Measurements from ENCODE around the gene PDE5A.

Gene PDE5A

DNA sequence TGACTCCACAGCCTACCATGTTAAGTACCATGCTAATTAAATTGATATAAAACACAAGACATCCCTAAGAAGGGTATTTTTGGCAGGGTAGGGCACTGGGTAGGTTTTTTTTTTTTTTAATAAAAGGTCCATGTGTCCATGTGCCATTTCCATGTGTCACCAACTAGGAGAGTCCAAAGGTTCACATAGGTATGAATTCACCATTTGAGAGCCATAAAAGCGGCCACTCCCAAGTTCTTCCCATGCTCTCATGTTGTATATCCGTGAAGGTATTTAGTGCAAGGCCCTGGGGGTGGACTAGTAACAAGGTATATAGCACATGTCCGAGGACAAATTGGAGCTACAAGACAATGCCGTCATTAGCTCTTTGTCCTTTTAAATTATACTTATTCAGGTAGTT lies 107.3 kb downstream of the PDE5A start:
- DNase-seq = no peak
- H3K4me2 ChIP-seq (ENCODE audit: low read length) = no peak overlapping the region
- no peak overlapping the region for H3K4ac ChIP-seq (ENCODE audit: low read depth, low read length)
- WGBS (ENCODE audit: extremely low coverage, insufficient coverage, low lambda C conversion rate) = no CpG with 5 or more reads among the region's 4 CpGs
- H2BK15ac ChIP-seq (replicated peaks; ENCODE audit: low read depth) = no peak overlapping the region
- H3K27ac ChIP-seq (ENCODE audit: low read depth, low read length) = no peak overlapping the region
- H3K79me1 ChIP-seq (ENCODE audit: low read length) = no peaks in the 10 kb centered on the region
- no peaks in the 10 kb centered on the region for H3K27me3 ChIP-seq (ENCODE audit: insufficient read depth, low read length, poor library complexity)
- no peak overlapping the region for H4K8ac ChIP-seq (ENCODE audit: low read depth, low read length)
- no peak overlapping the region for H4K5ac ChIP-seq (ENCODE audit: low read length)
- no peak overlapping the region for H3K23ac ChIP-seq (ENCODE audit: low read length)
- no peak overlapping the region for H2AK5ac ChIP-seq (ENCODE audit: low read length)
- H2BK5ac ChIP-seq (ENCODE audit: low read length) = no peak overlapping the region
- no peaks in the 10 kb centered on the region for H3K4me1 ChIP-seq (ENCODE audit: control insufficient read depth, low read depth, low read length)
- no peaks in the 10 kb centered on the region for H3K79me2 ChIP-seq (ENCODE audit: control insufficient read depth, insufficient read depth, low read length)
- no peak overlapping the region for H3K9ac ChIP-seq (ENCODE audit: low read length)
- no peak overlapping the region for H2BK120ac ChIP-seq (ENCODE audit: low read depth, low read length)
- no peak overlapping the region for H3K56ac ChIP-seq (ENCODE audit: low read length)
- H3K18ac ChIP-seq (ENCODE audit: low read length) = no peak overlapping the region
- no peak overlapping the region for H3K4me3 ChIP-seq (ENCODE audit: low read length)
- H3K36me3 ChIP-seq (ENCODE audit: control insufficient read depth, insufficient read depth, low read length) = no peaks in the 10 kb centered on the region

- Histone ChIP-seq H2BK5ac (ENCODE audit: low read length) (no peak overlapping the region), H3K23ac (ENCODE audit: low read length) (no peak overlapping the region), H2AK5ac (ENCODE audit: low read length) (no peak overlapping the region), H3K9ac (ENCODE audit: low read length) (no peak overlapping the region), H3K4me3 (ENCODE audit: low read length) (no peak overlapping the region), H3K56ac (ENCODE audit: low read length) (no peak overlapping the region), H3K18ac (ENCODE audit: low read length) (no peak overlapping the region), H3K27me3 (ENCODE audit: insufficient read depth, low read length, poor library complexity) (no peaks in the 10 kb centered on the region), H2BK120ac (ENCODE audit: low read depth, low read length) (no peak overlapping the region), H3K4me2 (ENCODE audit: low read length) (no peak overlapping the region), H3K4ac (ENCODE audit: low read depth, low read length) (no peak overlapping the region), H3K79me2 (ENCODE audit: control insufficient read depth, insufficient read depth, low read length) (no peaks in the 10 kb centered on the region), H3K79me1 (ENCODE audit: low read length) (no peaks in the 10 kb centered on the region), H4K5ac (ENCODE audit: low read length) (no peak overlapping the region), H2BK15ac (replicated peaks; ENCODE audit: low read depth) (no peak overlapping the region), H3K36me3 (ENCODE audit: control insufficient read depth, insufficient read depth, low read length) (no peaks in the 10 kb centered on the region), H3K4me1 (ENCODE audit: control insufficient read depth, low read depth, low read length) (no peaks in the 10 kb centered on the region), H3K27ac (ENCODE audit: low read depth, low read length) (no peak overlapping the region), H4K8ac (ENCODE audit: low read depth, low read length) (no peak overlapping the region)
- no peak for DNase-seq
- no CpG with 5 or more reads among the region's 3 CpGs for WGBS (ENCODE audit: extremely low coverage, insufficient coverage, low lambda C conversion rate)
Measured at GRCh38 chr4:119518915-119519410, 109.6 kb downstream of the PDE5A start.

DNA sequence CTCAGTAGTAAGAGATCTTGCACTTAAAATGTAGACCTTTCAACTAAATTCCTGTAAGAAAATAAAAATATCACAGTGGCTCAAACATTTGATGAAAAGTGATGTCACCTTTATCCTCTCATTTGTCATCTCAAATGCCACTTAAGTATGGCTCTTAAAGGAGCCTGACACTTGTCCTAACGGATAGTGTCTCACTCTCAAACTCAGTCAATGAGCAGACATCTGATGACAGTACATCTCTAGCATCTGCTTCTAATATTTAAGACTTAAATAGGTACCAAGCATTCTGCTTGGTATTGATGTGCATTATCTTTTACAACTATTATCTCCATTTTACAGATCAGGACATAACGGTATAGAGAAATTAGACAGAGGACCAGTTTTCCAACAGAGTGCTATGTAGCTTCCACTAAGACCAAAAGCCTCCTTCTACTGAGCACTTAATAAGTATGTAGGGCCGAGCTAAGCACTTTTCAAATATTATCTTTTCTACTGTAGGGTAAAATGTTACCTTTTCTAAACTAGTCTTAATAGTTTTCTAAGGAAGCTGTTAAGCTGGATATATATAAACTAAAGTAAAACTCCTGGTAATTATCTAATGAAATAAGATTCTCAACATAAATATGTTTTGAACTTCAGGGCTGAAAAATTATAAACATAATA lies 110.2 kb downstream of the PDE5A start:
- Histone ChIP-seq H3K79me1 (ENCODE audit: low read length) (no peaks in the 10 kb centered on the region), H3K18ac (ENCODE audit: low read length) (no peak overlapping the region), H2BK120ac (ENCODE audit: low read depth, low read length) (no peak overlapping the region), H3K27me3 (ENCODE audit: insufficient read depth, low read length, poor library complexity) (no peaks in the 10 kb centered on the region), H3K56ac (ENCODE audit: low read length) (no peak overlapping the region), H3K4me2 (ENCODE audit: low read length) (no peak overlapping the region), H3K4me3 (ENCODE audit: low read length) (no peak overlapping the region), H3K9ac (ENCODE audit: low read length) (no peak overlapping the region), H2AK5ac (ENCODE audit: low read length) (no peak overlapping the region), H2BK15ac (replicated peaks; ENCODE audit: low read depth) (no peak overlapping the region), H3K4ac (ENCODE audit: low read depth, low read length) (no peak overlapping the region), H2BK5ac (ENCODE audit: low read length) (no peak overlapping the region), H3K23ac (ENCODE audit: low read length) (no peak overlapping the region), H4K5ac (ENCODE audit: low read length) (no peak overlapping the region), H3K4me1 (ENCODE audit: control insufficient read depth, low read depth, low read length) (no peaks in the 10 kb centered on the region), H3K27ac (ENCODE audit: low read depth, low read length) (no peak overlapping the region), H3K79me2 (ENCODE audit: control insufficient read depth, insufficient read depth, low read length) (no peaks in the 10 kb centered on the region), H3K36me3 (ENCODE audit: control insufficient read depth, insufficient read depth, low read length) (no peaks in the 10 kb centered on the region), H4K8ac (ENCODE audit: low read depth, low read length) (no peak overlapping the region)
- no peak for DNase-seq
- no CpG with 5 or more reads among the region's 3 CpGs for WGBS (ENCODE audit: extremely low coverage, insufficient coverage, low lambda C conversion rate)

DNA sequence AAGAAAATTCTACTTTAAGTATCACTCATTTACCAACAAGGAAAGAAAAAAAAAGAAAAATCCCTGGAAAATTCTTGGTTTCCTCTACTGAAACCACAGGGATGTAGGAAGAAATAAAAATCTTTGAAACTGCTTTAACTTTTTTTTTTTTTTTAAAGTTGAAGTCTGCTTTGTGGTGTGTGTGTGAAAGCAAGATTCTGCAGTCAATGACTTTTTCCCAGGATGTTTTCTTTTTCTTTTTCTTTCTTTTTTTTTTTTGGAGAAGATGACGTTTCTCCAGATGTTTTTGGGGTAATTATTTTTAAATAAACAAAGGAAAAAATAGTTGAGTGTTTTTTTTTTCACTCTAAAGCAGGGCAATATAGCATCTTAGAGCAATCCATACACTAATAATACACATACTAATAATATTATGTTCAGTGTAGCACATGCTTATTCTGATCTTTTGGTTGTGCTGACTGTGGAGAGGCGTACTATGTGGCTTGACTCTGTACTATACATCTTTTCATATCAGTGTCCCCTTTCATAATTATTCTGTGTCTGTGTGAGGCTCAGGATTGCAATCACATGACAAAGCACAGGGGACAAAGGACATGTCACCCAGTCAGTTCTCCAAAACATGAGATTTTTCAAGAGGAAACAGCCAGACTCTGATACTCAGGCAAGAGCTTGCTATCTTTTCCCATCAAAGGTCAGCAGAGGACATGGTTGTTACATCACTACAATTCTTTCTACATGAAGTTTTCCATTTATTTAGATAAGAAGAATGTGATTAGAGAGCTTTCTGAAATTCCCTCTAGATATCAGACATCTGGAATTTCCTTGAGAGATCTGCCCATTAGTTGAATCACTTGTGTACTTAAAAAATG lies 111.0 kb downstream of the PDE5A start:
- H3K56ac ChIP-seq (ENCODE audit: low read length) = no peak overlapping the region
- H2BK120ac ChIP-seq (ENCODE audit: low read depth, low read length) = no peak overlapping the region
- H2BK5ac ChIP-seq (ENCODE audit: low read length) = no peak overlapping the region
- H3K18ac ChIP-seq (ENCODE audit: low read length) = no peak overlapping the region
- H2BK15ac ChIP-seq (replicated peaks; ENCODE audit: low read depth) = no peak overlapping the region
- no CpG with 5 or more reads among the region's 2 CpGs for WGBS (ENCODE audit: extremely low coverage, insufficient coverage, low lambda C conversion rate)
- no peak overlapping the region for H4K5ac ChIP-seq (ENCODE audit: low read length)
- H3K23ac ChIP-seq (ENCODE audit: low read length) = no peak overlapping the region
- no peaks in the 10 kb centered on the region for H3K4me1 ChIP-seq (ENCODE audit: control insufficient read depth, low read depth, low read length)
- no peak overlapping the region for H2AK5ac ChIP-seq (ENCODE audit: low read length)
- no peak overlapping the region for H3K9ac ChIP-seq (ENCODE audit: low read length)
- H4K8ac ChIP-seq (ENCODE audit: low read depth, low read length) = peak overlapping the region; percentile 56
- H3K4me3 ChIP-seq (ENCODE audit: low read length) = no peak overlapping the region
- H3K79me1 ChIP-seq (ENCODE audit: low read length) = no peaks in the 10 kb centered on the region
- no peaks in the 10 kb centered on the region for H3K27me3 ChIP-seq (ENCODE audit: insufficient read depth, low read length, poor library complexity)
- no peak for DNase-seq
- no peak overlapping the region for H3K27ac ChIP-seq (ENCODE audit: low read depth, low read length)
- H3K4ac ChIP-seq (ENCODE audit: low read depth, low read length) = no peak overlapping the region
- H3K4me2 ChIP-seq (ENCODE audit: low read length) = no peak overlapping the region
- H3K79me2 ChIP-seq (ENCODE audit: control insufficient read depth, insufficient read depth, low read length) = no peaks in the 10 kb centered on the region
- no peaks in the 10 kb centered on the region for H3K36me3 ChIP-seq (ENCODE audit: control insufficient read depth, insufficient read depth, low read length)

- Histone ChIP-seq H3K18ac (ENCODE audit: low read length) (no peak overlapping the region), H3K4ac (ENCODE audit: low read depth, low read length) (no peak overlapping the region), H3K79me1 (ENCODE audit: low read length) (no peaks in the 10 kb centered on the region), H3K4me2 (ENCODE audit: low read length) (no peak overlapping the region), H2BK120ac (ENCODE audit: low read depth, low read length) (no peak overlapping the region), H3K4me1 (ENCODE audit: control insufficient read depth, low read depth, low read length) (no peaks in the 10 kb centered on the region), H3K27ac (ENCODE audit: low read depth, low read length) (no peak overlapping the region), H3K79me2 (ENCODE audit: control insufficient read depth, insufficient read depth, low read length) (no peaks in the 10 kb centered on the region), H2BK15ac (replicated peaks; ENCODE audit: low read depth) (no peak overlapping the region), H3K56ac (ENCODE audit: low read length) (no peak overlapping the region), H3K36me3 (ENCODE audit: control insufficient read depth, insufficient read depth, low read length) (no peaks in the 10 kb centered on the region), H4K5ac (ENCODE audit: low read length) (no peak overlapping the region), H3K27me3 (ENCODE audit: insufficient read depth, low read length, poor library complexity) (no peaks in the 10 kb centered on the region), H4K8ac (ENCODE audit: low read depth, low read length) (no peak overlapping the region), H3K23ac (ENCODE audit: low read length) (no peak overlapping the region), H2AK5ac (ENCODE audit: low read length) (no peak overlapping the region), H2BK5ac (ENCODE audit: low read length) (no peak overlapping the region), H3K4me3 (ENCODE audit: low read length) (no peak overlapping the region), H3K9ac (ENCODE audit: low read length) (no peak overlapping the region)
- DNase-seq = peak; percentile 67
- WGBS (ENCODE audit: extremely low coverage, insufficient coverage, low lambda C conversion rate) = no CpG with 5 or more reads among the region's 2 CpGs
Measured at GRCh38 chr4:119512398-119512797, 116.2 kb downstream of the PDE5A start.

Measured in mesendoderm (in vitro differentiated cells).